Activated CD8-positive, alpha-beta T cell treated with anti-CD3 and anti-CD28 coated beads for 36 hours (primary cell): ENCODE results near the gene ATOH8. TPM values are rescaled to one million over a fixed set of nuclear protein-coding genes. Genes with fewer than 3 reads are reported as not detected.

ENCODE experiments used
- ATAC-seq: fragments of 200-7000 bp; cut with Tn5 transposase; one replicate; pipeline ENCODE4 v1.10.0; 2021; ENCODE audit warnings: mild to moderate bottlenecking, moderate library complexity
- CTCF ChIA-PET: fragments of 350-600 bp; sonication (Branson Sonifier 250); formaldehyde crosslinking; loops from one replicate; lab custom pipeline; 2021; ENCODE audit warnings: antibody characterized with exemption; lab: Charles Lee
- POLR2A ChIA-PET: fragments of 350-600 bp; sonication (Branson Sonifier 250); formaldehyde crosslinking; loops from one replicate; lab custom pipeline; 2021; ENCODE audit warnings: antibody characterized with exemption; lab: Charles Lee
- DNase-seq: peaks from one replicate; pipeline ENCODE4 v3.0.0-alpha.2; 2020
- H3K27ac Mint-ChIP-seq: one replicate; pipeline ENCODE4 v1.8.0; 2021; ENCODE audit warnings: mild to moderate bottlenecking, mixed read lengths
- H3K27me3 Mint-ChIP-seq: one replicate; pipeline ENCODE4 v1.8.0; 2021; ENCODE audit warnings: mixed read lengths
- H3K36me3 Mint-ChIP-seq: one replicate; pipeline ENCODE4 v1.8.0; 2021; ENCODE audit warnings: low read depth, mixed read lengths
- H3K4me1 Mint-ChIP-seq: one replicate; pipeline ENCODE4 v1.8.0; 2021; ENCODE audit warnings: low read depth, mixed read lengths
- H3K4me3 Mint-ChIP-seq: one replicate; pipeline ENCODE4 v1.8.0; 2021; ENCODE audit warnings: mild to moderate bottlenecking, moderate library complexity, mixed read lengths
- H3K9me3 Mint-ChIP-seq: one replicate; pipeline ENCODE4 v1.8.0; 2021; ENCODE audit warnings: mixed read lengths
- intact Hi-C: fragments of 100-400 bp; cut with micrococcal nuclease; formaldehyde crosslinking; loops from one replicate; pipeline ENCODE4 v1.10.0; 2022
- total RNA-seq, 2 experiments: library from RNA; stranded (reverse); gene quantifications; one replicate each; pipeline ENCODE4 v1.2.3, GENCODE V29; 2021
- TF ChIP-seq, protein P1 (sequence below): fragments of 200-600 bp; IDR thresholded peaks from one replicate; pipeline ENCODE4 v1.8.0; 2022; ENCODE audit warnings: antibody characterized with exemption, mild to moderate bottlenecking

Gene ATOH8
- total RNA-seq, 2 experiments from 2014 or later, result not detected

- Mint-ChIP-seq H3K4me1 (no peaks in the 10 kb centered on the region), H3K27me3 (peaks cover 31% of the 10 kb centered on the region), H3K9me3 (no peaks in the 10 kb centered on the region), H3K36me3 (no peaks in the 10 kb centered on the region), H3K4me3 (no peak overlapping the region), H3K27ac (no peak overlapping the region)
- ChIA-PET POLR2A (no interaction called here), CTCF (interaction anchor here (2.1 to 6.4 kb wide), 2 partner anchors 17 to 68 kb away, joined by 7 to 32 read pairs; no protein-coding TSS in a partner anchor)
- TF ChIP-seq, protein P1, sequence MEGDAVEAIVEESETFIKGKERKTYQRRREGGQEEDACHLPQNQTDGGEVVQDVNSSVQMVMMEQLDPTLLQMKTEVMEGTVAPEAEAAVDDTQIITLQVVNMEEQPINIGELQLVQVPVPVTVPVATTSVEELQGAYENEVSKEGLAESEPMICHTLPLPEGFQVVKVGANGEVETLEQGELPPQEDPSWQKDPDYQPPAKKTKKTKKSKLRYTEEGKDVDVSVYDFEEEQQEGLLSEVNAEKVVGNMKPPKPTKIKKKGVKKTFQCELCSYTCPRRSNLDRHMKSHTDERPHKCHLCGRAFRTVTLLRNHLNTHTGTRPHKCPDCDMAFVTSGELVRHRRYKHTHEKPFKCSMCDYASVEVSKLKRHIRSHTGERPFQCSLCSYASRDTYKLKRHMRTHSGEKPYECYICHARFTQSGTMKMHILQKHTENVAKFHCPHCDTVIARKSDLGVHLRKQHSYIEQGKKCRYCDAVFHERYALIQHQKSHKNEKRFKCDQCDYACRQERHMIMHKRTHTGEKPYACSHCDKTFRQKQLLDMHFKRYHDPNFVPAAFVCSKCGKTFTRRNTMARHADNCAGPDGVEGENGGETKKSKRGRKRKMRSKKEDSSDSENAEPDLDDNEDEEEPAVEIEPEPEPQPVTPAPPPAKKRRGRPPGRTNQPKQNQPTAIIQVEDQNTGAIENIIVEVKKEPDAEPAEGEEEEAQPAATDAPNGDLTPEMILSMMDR, result no peak
- ATAC-seq (no peak), DNase-seq (no peak)
- intact Hi-C loops, result no loop called here
These were observed 7.3 kb upstream of the ATOH8 start for GRCh38 chr2:85746321-85747004.

DNA sequence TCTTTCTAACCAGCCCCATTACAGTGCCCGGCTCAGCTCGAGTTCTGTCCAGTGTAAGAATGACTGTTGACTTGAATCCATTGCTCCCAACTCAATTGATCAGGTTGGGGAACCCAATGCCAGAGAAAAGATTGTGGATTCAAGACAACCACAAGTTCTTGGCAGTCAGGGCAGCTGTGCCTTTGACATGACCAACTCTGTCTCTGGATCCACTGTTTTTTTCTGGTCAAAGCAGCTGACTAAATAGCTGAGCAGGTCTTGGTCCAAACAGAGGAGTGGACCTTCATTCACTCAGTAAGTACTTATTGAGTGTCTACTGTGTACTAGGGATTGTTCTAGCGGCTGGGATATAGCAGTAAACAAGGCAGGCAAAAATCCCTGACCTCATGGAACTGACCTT, 6.3 kb upstream of the ATOH8 start:
- Mint-ChIP-seq H3K27me3 (peaks cover 34% of the 10 kb centered on the region), H3K4me3 (no peak overlapping the region), H3K36me3 (no peaks in the 10 kb centered on the region), H3K9me3 (no peaks in the 10 kb centered on the region), H3K27ac (no peak overlapping the region), H3K4me1 (no peaks in the 10 kb centered on the region)
- DNase-seq (no peak), ATAC-seq (no peak)
- CTCF ChIA-PET, result interaction anchor here (0.7 to 6.4 kb wide), 3 partner anchors 10 to 67 kb away, joined by 3 to 32 read pairs (median 7); no protein-coding TSS in a partner anchor
- TF ChIP-seq, protein P1, result no peak
- intact Hi-C loops, result no loop called here
- POLR2A ChIA-PET, result no interaction called here

DNA sequence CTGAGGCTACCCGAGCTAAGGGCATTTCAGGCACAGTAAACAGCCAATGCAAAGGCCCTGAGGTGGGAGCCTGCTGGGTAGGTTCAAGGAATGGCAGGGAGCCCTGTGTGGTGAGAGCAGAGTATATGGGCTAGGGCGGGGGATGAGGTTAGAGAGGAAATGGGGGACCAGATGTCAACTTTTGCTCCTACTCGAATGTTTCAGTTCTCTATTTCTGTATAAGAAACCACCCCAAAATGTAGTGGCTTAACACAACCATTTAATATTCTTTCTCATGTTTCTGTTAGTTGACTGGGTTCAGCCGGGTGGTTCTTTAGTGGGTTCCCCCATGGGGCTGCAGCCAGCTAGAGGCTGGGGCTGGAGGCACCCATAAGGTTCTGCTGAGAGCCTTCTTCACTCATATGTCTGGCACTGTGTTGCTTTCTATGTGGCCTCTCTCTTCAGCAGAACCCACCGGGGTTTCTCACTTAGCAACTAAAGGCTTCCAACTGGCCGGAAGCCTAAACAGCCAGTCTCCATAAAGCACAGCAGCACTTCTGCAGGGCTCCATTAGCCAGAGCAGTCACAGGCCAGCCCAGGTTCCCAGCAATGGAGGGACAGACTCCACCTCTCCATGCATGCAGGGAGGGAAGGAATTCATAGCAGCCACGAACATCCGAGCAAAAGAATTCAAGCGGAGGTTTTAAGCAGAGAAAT, 5.6 kb upstream of the ATOH8 start:
- TF ChIP-seq, protein P1, result no peak
- no peak overlapping the region for H3K4me3 Mint-ChIP-seq
- H3K9me3 Mint-ChIP-seq, result no peaks in the 10 kb centered on the region
- intact Hi-C loops, result no loop called here
- DNase-seq (no peak), ATAC-seq (no peak)
- H3K27ac Mint-ChIP-seq, result no peak overlapping the region
- H3K36me3 Mint-ChIP-seq, result no peaks in the 10 kb centered on the region
- peaks cover 2% of the 10 kb centered on the region for H3K4me1 Mint-ChIP-seq
- H3K27me3 Mint-ChIP-seq, result peaks cover 36% of the 10 kb centered on the region
- POLR2A ChIA-PET, result no interaction called here
- CTCF ChIA-PET, result interaction anchor here (0.7 to 6.2 kb wide), 4 partner anchors 11 to 66 kb away, joined by 3 to 76 read pairs (median 14); no protein-coding TSS in a partner anchor

DNA sequence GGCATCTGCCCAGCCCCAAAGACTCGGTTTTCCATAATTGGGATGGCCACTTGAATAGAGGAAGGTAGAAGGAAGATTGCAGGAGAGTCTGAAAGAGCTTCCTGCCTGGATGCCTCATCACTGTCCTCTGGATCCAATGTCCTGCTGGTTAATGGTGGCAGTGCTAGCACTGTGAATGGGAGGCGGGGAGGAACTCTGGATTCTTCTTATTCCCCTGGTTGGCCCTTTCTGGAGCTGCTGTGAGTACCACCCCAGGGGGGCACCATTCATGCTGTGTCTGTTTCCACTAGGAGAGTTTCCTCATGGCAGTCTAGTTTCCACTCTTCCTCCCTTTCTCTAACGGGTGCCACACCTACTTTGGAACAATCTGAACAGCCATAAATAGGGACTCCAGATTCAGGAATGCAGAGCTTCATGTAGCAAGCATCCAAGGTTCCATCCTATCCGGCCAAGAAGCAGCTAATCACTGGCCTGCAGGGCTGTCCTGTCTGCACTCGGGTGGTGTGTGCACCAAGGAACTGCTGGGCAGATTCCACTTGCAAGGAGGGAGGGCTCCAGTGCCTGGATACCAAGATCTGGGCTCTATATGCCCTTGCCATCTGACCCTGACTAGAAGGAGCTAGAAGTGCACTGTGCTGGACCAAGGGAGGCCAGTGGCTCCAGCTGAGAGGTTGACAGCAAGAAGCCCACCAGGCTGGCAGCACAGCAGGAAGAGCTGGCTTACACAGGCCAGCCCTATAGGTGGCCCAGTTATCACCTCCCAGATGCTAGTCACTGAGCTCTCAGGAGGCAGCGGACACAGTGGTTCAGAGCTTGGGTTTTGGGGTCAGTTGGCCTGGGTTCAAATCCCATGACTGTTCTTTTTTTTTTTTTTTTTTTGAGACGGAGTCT, 4.6 kb upstream of the ATOH8 start:
- ATAC-seq, result no peak
- intact Hi-C loops, result no loop called here
- ChIA-PET CTCF (interaction anchor here (0.7 to 6.2 kb wide), 19 partner anchors 8 to 113 kb away, joined by 3 to 76 read pairs (median 5); no protein-coding TSS in a partner anchor), POLR2A (interaction anchor here (0.6 to 1.1 kb wide), 2 partner anchors 67 to 363 kb away, joined by 3 read pairs; no protein-coding TSS in a partner anchor)
- H3K9me3 Mint-ChIP-seq, result no peaks in the 10 kb centered on the region
- H3K4me1 Mint-ChIP-seq, result peaks cover 3% of the 10 kb centered on the region
- no peak for DNase-seq
- TF ChIP-seq, protein P1, result no peak
- no peaks in the 10 kb centered on the region for H3K36me3 Mint-ChIP-seq
- H3K27me3 Mint-ChIP-seq, result peaks cover 35% of the 10 kb centered on the region
- H3K4me3 Mint-ChIP-seq, result no peak overlapping the region
- H3K27ac Mint-ChIP-seq, result no peak overlapping the region
